NCI-H2081 (cell line): ENCODE results near the gene PIGQ.
A peak's percentile ranks its signal among the peaks of the same experiment; 100 is the strongest.

ENCODE experiments used
- DNase-seq, 2 experiments: peaks; one replicate each; lab custom pipeline; 2025; lab: John Stamatoyannopoulos, UW

Gene PIGQ

DNA sequence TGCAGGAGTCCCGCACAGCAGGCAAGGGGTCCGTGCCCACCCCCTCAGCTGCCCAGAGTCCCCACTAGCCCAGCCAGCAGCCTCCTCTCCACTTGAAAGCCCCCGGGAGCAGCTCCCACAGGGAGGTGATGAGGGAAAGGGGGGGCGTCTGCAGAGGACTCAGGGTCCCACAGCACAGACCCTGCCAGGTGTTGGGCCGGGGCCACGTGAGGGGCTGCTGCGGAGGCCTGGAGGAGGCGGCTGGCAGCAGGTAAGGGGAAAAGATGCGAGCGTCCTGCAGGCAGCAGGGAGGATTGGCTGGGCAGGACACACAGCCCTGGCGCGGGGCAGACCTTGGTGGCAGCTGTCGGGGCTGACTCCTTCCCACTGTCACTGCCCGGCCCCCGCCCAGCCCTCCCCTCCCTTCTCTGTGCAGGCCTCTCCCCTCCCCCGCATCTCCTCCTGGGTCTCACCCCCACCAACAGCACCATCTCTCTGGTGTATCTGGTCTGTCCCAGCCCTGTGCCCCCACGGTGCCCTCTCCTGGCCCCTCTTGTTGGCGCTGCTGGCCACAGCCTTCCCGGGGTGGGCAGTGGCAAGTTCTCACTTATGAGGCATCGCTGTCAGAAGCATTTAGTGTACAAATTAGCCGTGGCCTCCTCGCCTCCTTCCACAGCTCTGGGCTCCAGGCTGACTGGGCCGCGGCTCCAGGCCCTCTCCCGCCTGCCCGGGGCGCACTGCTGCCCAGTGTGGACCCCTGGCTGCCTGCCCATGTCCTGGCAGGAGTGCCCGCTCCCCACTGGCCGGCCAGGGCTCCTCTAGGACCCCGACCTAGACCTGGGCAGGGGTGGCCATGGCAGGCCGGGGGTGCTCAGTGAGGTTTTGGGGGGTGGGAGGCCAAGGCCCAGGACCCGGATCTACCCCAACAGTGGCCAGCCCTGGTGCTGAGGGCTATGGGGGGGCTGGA, 14.0 kb upstream of the PIGQ start:
- no peak for DNase-seq

DNA sequence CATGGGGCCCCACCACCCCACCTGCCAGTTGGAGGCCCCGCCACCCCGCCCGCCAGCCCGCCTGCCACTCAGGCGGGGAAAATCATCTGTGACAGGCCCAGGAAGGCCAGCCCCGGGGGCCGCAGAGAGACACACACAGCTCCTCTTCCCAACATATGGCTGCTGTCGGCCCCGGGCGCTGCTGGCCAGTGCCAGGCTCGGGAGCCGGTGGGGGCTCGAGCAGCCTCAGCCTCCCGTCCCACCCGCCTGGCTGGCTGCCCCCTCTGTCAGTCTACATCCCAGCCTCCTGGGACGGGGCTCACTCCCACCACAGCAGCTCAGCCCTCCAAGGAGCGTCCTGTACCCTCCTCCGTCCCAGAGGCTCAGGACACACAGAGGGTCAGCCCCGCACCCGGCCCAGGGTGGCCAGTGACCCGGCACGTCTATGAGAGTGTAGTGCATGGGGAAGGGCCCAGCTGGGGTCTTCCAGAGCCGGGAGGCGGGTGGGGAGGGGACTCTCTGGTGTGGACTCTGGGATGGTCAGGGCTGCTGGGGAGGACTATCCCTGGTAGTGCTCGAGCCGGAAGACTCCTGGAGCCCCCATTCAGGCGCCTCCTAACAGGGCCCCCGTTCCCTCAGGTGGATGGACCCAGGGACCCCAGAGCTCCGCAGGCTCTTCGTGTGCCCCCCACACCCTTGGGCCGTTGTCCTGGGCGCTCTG, 13.1 kb upstream of the PIGQ start:
- no peak for DNase-seq

- DNase-seq: no peak
Observed at GRCh38 chr16:557463-558297, 12.1 kb upstream of the PIGQ start.

DNA sequence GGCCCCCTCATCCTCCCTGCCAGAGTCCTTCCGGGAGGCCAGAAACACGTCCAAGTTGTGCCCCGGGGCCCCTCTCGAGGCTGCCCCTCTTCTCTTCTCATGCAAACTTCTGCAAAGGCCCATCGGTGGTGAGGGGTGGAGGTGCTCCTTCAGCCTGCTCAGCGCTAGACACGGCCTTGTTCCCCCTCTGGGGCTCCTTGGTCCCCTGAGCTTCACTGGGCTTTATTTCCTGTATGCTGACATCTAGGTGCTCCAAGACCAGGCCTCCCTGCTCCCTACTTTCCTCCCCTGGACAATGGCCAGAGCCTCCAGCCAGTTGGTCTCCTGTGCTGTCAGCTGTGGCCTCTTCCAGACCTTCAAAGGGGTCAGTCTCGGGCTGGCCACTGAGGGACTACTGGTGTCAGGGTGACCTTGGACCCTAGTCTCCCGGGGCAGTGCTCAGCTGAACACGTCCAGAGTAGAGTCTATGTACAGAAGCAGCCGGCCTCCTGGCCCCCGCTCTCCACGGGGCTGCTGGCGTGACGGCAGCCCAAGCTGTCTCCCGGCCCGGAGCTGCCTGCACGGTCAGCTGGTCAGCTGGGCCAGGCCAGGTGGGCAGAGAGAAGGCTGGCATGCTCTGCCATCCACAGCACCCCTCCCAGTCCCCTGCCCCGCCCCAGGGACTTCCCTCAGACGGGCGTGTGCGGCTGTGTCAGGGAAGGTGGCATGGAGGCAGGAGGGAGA, 11.3 kb upstream of the PIGQ start:
- no peak for DNase-seq

DNA sequence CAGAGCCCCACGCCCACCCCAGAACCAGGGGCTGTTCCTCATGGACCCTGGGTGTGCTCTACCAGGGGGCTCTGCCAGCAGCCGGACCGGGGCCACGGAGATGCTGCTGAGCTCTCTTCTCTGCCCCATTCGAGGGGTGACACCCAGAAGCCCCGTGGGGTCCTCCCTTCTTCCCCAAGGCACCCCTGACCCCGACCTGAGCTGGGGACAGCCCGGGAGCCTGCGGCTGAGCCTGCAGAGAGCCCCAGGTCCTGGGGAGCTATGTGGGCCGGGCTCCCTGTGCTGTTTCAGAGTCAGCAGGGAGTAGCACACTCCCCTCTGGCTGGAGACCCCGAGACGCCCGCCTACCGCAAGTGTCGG, 10.8 kb upstream of the PIGQ start:
- no peak for DNase-seq

GRCh38 chr16:559411-560203, 10.2 kb upstream of the PIGQ start:
- DNase-seq: no peak

DNA sequence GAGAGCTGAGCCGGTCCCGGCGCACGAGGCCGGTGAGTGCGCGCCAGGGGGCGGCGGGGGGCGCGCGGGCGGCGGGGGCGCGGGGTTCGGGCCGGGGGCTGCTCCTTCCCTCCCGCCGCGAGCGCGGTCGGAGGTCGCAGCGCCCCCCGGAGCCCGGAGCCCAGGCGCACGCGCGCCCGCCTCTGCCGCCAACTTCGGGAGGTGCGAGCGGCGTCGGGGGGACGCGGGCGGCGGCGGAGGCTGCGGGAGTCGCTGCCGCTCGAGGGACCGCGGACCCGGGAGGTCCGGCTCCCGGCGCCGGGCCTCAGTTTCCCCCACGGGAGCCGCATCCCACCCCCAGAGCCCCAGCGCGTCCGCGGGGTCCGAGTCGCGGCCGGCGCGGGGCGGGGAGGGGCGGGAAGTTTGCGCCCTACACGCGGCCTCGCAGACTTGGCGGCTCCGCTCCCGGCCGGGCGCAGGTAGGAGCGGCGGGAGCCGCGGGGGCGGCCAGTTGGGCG, 9.5 kb upstream of the PIGQ start, which contains the start of gene PRR35:
Gene PRR35, plus strand, starts transcription at position 191 of the 497 bp plus-strand sequence. CDS start 2,901 bp downstream, outside the sequence.
- no peak for DNase-seq

GRCh38 chr16:560701-561412, 8.9 kb upstream of the PIGQ start:
- DNase-seq: no peak

DNA sequence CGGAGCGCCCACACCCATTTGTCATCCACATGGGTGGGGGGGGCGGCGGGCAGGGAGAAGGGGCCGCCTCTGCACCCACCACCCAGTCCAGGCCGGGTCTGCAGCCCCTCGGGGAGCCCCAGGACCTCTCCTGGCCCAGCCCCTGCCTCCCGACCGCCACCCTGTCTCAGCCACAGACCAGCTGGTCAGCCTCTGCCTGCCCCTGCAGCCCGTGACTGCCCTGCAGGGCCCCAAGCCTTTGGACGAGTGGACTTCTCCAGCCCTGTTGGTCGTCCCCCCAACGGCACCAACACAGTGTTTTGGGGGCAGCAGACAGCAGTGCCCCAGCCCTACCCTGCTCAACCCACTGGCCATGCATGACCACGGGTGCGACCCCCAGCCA, 8.4 kb upstream of the PIGQ start:
- no peak for DNase-seq

DNA sequence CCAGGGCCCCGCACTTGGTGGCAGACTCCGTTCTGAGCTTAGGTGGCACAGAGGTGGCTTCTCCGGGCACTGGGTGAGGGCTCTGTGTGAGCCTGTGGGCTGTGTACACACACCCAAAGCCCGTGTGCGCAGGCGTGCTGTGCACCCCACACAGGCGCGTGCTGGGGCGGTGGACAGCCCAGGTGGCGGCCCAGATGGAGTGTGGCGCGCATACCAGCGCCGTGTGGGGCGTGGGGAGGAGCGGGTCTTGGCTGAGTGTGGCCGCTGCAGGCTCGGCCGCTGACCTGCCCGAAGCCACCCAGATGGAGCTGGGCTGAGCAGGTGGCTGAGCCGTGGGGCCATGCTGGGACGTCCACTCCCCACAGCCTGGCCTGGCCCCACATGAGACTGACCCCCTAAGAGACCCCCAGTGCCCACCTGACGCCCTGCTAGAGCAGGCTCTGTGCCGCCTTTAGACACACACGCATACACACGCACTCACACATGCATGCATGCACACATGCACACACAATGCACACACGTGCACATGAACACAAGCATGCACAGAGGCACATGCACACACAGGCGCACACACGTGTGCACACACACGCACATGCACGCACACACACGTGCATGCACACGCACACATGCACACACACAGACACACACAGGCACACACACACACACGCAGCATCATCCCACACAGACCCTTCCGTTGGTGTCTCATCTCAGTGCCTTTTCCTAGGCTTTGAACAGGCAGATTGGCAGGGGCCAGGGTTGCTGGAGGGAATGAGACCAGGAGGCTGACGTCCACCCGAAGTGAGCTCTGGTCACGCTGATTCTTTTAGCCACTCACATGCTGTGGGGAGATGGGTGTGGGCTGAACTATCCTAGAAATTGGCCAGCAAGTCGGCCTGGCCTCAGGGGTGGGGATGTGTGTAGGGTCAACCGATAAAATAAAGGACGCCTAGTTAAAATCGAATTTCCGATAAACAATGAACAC, 7.5 kb upstream of the PIGQ start:
- DNase-seq: no peak

GRCh38 chr16:563072-563644, 6.6 kb upstream of the PIGQ start:
- no peak for DNase-seq

DNA sequence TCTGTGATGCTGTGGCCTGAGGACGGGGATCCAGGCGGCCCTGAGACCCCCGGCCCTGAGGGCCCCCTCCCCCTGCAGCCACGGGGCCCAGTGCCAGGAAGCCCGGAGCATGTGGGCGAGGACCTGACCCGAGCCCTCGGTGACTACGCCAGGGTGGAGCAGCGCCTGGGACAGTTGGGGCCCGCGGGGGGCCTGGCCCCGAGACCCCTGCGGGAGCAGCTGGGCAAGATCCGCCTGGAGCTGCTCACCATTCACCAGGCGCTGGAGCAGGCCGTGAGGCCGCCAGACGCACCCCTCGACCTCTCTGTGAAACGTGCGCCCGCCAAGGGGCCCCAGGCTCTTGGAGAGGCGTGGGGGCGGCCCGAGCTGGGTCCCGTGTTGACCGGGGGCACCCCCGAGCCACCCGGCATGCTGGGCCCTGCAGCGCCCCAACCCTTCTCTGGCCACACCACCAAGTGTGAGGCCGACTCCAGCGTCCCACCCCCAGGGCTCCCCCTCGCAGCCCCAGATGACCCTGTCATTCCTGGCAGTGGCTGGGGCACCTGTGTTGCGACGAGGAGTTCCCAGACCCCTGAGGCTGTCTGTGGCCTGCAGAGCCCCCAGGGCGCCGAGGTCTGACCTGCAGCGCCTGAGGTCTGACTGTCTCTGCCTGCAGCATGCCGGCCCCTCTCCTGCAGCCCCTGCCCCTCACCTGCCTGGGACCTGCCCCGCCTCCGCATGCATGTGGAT, 4.9 kb upstream of the PIGQ start:
- no peak for DNase-seq

DNA sequence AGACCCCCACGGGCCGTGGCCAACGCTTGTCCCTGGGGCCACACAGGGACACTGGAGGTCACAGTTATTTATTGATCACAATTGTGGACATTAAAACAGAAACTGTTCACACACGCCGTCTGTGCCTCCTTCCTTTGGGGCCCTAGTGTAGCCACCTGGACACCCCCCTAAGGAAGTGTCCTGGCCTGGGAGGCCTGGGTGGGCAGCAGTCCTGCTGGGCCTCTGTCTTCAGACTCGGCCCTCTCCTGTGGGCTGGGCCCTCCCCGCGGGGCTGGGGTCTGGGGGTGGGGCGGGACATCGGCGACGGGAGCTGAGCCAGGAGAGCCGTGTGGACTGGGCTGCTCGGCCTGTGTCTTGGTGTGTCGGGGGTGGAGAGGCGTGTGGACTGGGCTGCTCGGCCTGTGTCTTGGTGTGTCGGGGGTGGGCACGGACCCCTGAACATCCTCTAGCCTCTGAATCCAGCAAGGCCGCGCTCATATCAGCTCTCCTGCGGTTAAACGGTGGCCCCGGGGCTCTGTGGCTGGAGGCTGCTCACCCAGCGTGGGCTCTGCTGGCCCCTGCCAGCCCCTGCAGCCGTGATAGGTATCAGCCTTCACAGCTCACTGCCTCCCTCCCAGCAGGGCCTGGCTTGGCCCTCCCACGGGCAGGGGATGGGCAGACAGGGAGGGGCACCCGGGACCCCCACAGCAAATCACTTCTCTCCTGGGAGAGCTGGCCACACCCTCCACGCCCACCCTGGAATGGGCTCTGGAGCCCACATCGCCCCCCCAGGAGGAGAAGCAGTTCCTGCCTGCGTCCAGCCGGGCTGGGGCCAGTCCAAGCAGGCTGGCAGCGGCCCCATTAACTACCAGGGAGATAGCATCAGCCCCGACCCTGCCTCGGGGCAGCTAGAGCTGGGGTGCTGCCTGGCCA, 4.1 kb upstream of the PIGQ start:
- DNase-seq: no peak

DNA sequence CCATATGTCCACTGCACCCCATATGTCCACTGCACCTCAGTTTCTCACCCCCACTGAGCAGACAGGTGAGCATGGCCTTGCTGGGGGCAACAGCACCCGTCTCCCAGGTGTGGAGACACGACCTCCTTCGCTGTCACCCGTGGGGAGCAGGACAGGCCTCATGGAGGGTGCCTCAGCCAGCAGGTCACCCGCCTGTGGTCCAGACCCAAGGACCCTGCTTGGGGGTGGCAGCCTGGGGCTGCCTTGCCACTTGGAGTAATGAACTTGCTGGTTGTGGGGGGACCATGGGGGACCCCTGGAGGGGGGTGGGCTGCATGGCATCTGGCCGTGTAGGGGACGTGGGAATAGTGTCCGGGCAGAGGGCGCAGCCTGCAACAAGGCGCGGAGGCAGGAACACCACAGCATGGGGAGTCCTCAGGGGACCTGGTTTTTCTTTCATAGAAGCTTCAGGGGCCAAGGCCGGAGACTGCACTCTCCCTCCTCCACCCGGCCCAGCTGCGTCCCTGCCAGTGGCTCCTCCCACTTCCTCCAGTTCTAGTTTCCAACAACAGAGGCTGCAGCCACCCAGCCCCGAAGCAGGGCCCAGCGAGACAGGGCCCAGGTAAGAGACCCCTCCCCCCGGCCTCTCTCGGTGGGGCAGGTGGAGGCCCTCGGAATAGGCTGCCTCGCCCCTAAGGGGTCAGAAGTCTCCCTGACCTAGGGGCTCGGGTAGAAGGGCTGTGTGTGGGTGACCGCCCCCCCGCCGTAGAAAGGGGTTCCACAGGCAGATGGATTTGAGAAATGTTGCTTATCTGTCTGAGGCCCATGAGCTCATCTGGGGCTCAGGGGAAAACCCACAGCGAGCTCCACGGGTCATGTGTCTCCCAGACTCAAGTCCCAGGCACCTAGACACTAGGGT, 3.0 kb upstream of the PIGQ start, which contains the start of gene NHLRC4:
Gene NHLRC4, plus strand, starts transcription at position 531 of the 898 bp plus-strand sequence. CDS start 1,043 bp downstream, outside the sequence.
- DNase-seq: peak in 1 of 2 experiments; percentile 25
